Activated effector memory CD4-positive, alpha-beta T cell treated with Interleukin-2 at 50 U/mL for 16 hours (primary cell): ENCODE data around the gene PDGFRA.
A peak's percentile ranks its signal among the peaks of the same experiment; 100 is the strongest.

Experiments
- DNase-seq: peaks from one replicate; pipeline ENCODE4 v3.0.0-alpha.2; 2020

The PDGFRA gene

GRCh38 chr4:54228961-54229501, at the start of gene PDGFRA:
Gene PDGFRA (plus strand): TSS chr4:54229293. CDS start chr4:54258769, 29,476 bp downstream.
- DNase-seq: no peak

GRCh38 chr4:54184581-54184980, 44.5 kb upstream of the PDGFRA start:
- no peak for DNase-seq

GRCh38 chr4:54185044-54185780, 43.9 kb upstream of the PDGFRA start:
- DNase-seq: no peak

- no peak for DNase-seq
These were observed 43.2 kb upstream of the PDGFRA start for GRCh38 chr4:54185866-54186265.

- no peak for DNase-seq
These were observed 42.7 kb upstream of the PDGFRA start for GRCh38 chr4:54186371-54186770.

GRCh38 chr4:54187148-54187547, 41.9 kb upstream of the PDGFRA start:
- no peak for DNase-seq

GRCh38 chr4:54189140-54189539, 40.0 kb upstream of the PDGFRA start:
- no peak for DNase-seq

GRCh38 chr4:54192811-54193210, 36.3 kb upstream of the PDGFRA start:
- DNase-seq: no peak

- no peak for DNase-seq
These were observed 31.2 kb upstream of the PDGFRA start for GRCh38 chr4:54197926-54198325.

GRCh38 chr4:54199919-54200318, 29.2 kb upstream of the PDGFRA start:
- DNase-seq: no peak

- DNase-seq: no peak
These were observed 19.5 kb upstream of the PDGFRA start for GRCh38 chr4:54209617-54210016.

GRCh38 chr4:54213001-54213400, 16.1 kb upstream of the PDGFRA start:
- DNase-seq: no peak

GRCh38 chr4:54213761-54214160, 15.3 kb upstream of the PDGFRA start:
- DNase-seq: no peak

- DNase-seq: no peak
These were observed 13.6 kb upstream of the PDGFRA start for GRCh38 chr4:54215379-54216077.

- peak; percentile 16 for DNase-seq
These were observed 11.2 kb upstream of the PDGFRA start for GRCh38 chr4:54217642-54218495.

GRCh38 chr4:54218736-54219135, 10.4 kb upstream of the PDGFRA start:
- no peak for DNase-seq

GRCh38 chr4:54224996-54225597, 4.0 kb upstream of the PDGFRA start:
- DNase-seq: no peak

- DNase-seq: no peak
These were observed 3.3 kb upstream of the PDGFRA start for GRCh38 chr4:54225598-54226403.

GRCh38 chr4:54226404-54227255, 2.5 kb upstream of the PDGFRA start:
- DNase-seq: no peak

- no peak for DNase-seq
These were observed 1.6 kb upstream of the PDGFRA start for GRCh38 chr4:54227256-54228055.
